HG03103 (cell line): ENCODE data around the gene VWCE.

Experiments
- ATAC-seq: cut with Tn5 transposase; IDR thresholded peaks from one replicate; pipeline ENCODE4 v1.9.1; 2021; ENCODE audit warnings: low read depth; ENCODE audit not compliant: unreplicated experiment

The VWCE gene

DNA sequence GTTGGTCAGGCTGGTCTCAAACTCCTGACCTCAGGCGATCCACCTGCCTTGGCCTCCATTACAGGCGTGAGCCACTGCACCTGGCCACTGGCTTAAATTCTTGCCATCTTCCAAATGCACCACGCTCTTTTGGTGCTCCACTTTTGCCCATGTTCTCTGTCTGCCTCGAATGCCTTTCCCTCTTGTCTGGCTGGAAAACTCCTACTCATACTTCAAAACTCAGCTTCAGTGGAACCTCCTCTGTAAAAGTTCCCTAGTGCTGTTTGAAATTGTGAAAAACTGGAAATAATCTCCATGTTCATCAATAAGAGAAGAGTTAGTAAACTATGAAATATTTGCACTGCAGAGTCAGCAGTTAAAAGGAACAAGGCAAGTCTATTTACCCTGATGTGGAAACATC, 11.5 kb downstream of the VWCE start:
- ATAC-seq: no peak

DNA sequence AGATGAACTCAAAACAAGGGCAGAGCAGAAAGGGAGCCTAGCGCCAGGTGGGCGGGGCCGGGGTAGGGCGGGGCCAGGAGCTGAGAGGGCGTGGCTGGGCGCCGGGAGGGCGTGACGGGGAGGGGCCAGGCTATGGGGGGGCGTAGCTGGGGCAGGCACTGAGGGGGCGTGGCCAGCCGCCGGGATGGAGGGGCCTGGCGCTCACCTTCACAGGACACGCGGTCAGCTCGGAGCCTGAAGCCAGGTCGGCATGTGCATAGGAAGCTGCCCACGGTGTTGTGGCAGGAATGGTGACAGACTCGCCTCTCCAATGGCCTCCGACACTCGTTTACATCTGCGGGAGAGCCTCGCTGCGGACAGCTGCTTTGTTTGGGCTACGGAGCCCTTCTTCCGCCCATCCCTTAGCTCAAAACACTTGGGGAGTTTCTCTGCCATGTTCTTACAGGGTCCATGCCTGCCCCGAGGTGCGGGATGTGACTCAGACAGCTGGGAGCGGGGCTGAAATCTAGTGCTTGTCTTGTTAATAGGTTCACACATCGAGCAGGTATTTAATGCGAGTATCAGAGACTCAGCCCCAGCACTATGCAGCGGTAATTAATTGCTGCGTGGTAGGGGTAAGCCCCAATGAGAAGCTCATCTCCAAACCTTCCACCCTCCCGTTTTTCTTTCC, 13.4 kb downstream of the VWCE start:
- ATAC-seq: no peak

- ATAC-seq: no peak
Observed at GRCh38 chr11:61280883-61281580, 14.1 kb downstream of the VWCE start.

GRCh38 chr11:61279934-61280659, 15.0 kb downstream of the VWCE start:
- ATAC-seq: no peak

- no peak for ATAC-seq
Observed at GRCh38 chr11:61278001-61278470, 17.1 kb downstream of the VWCE start.

DNA sequence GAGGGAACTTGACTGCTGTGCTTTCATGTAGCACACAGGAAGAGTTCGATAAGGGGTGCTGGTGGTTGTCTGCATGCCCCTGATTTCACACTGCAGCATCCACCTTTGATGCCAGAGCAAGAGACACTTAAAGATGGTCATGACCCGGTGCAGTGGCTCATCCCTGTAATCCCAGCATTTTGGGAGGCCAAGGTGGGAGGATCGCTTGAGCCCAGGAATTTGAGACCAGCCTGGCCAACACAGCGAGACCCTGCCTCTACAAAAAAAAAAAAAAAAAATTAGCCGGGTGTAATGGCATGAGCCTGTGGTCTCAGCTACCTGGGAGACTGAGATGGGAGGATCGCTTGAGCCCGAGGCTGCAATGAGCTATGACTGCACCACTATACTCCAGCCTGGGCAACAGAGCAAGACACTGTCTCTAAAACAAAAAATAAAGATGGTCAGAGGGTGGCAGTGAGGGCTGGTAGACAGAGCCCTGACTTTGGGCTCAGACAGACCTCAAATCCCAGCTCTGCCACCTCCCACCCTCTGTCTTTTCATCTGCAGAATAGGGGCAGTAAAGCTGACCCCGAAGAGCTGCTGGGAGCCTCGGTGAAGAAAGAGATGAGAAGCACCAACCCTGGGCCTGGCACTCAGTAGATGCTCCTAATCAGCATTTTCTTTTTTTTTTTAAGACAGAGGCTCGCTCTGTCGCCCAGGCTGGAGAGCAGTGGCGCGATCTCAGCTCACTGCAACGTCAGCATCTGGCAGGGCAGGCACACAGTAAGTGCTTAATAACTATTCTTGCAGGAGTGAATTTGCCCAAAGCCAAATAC, 17.7 kb downstream of the VWCE start:
- no peak for ATAC-seq

- no peak for ATAC-seq
Observed at GRCh38 chr11:61275191-61275590, 19.9 kb downstream of the VWCE start.

DNA sequence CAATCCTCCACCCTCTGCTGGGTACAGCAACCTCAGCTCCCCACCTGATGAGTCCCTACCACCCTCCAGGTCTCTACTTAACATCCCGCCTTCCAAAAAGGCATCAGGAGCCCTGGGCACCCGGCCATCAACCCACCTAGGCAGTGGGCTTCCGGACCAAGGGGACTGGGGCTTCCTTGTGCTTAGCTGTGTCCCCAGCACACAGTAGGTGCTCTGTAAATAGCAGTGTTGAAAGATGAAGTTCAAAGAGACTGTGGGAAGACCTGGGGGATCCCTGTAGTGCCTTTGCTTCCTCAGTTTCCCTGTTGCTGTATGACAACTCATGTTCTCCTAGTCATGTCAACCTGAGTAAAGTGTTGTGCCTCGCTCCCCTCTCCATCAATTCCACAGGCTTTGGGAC, 21.0 kb downstream of the VWCE start:
- ATAC-seq: no peak

GRCh38 chr11:61273178-61274078, 21.7 kb downstream of the VWCE start:
- ATAC-seq: no peak

DNA sequence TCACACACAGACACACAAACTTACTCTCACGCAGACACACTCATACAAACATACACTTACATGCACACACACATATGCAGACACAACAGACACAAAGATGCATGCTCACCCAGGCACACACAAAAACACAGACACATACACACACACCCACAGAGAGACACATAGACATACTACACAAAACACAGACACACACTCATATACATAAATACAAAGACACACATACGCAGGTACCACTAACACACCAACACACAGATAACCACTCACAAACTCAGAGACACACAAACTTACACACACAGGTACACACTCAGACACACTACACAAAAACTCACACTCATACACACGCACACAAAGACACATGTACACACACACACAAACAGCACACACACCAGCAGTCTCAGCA, 22.4 kb downstream of the VWCE start:
- no peak for ATAC-seq

- no peak for ATAC-seq
Observed at GRCh38 chr11:61270354-61271076, 24.6 kb downstream of the VWCE start.

GRCh38 chr11:61268588-61269250, 26.4 kb downstream of the VWCE start:
- no peak for ATAC-seq

GRCh38 chr11:61267437-61267841, 27.7 kb downstream of the VWCE start:
- no peak for ATAC-seq

- ATAC-seq: no peak
Observed at GRCh38 chr11:61266602-61267001, 28.5 kb downstream of the VWCE start.

DNA sequence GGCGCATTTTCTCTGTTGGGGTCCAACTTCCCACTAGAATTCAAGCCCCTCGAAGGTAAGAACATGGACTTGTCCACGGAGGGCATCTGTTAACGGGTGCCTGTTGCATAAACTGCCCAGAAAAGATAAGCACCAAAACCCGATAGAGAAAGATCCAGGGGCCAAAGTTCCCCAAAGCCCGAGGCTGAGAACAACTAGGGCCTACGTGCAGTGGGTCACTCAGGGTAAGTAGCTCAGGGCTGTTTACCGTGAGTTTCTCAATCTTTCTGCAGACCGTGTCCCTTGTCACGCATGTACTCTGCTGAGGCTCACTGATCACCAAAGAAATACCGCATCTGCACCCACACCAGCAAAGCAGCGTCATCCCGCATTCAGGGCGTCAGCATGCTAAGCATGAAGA, 29.8 kb downstream of the VWCE start:
- no peak for ATAC-seq

- ATAC-seq: no peak
Observed at GRCh38 chr11:61264795-61265194, 30.3 kb downstream of the VWCE start.

DNA sequence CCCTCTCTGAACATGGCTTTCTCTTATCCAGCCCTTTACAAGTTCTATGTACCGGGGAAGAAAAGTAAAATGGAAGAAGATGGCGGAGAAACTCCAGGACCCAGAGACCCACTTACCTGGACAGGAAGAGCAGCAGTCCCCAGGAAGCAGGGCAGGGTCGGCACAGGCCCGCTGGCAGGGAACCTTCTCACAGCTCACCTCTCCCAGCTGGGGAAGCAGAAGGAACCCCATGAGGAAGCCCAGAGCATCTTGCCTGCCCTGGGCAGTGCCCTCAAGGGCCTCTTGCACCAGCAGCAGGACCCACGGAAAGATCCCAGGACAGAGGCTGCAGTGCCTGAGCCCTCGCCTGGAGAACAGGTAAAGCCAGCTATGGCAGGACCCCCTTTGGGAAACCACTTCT, 30.7 kb downstream of the VWCE start:
- no peak for ATAC-seq

- ATAC-seq: no peak
Observed at GRCh38 chr11:61259363-61259762, 35.8 kb downstream of the VWCE start.

GRCh38 chr11:61258546-61258945, 36.6 kb downstream of the VWCE start:
- no peak for ATAC-seq
